ENCODE results near the gene EPS8. TPM values are rescaled to one million over a fixed set of nuclear protein-coding genes. Genes with fewer than 3 reads are reported as not detected.

Gene EPS8
- polyA plus RNA-seq, 1 experiment, result 69.9 TPM

GRCh38 chr12:15732341-15733061, 56.7 kb downstream of the EPS8 start:
- Histone ChIP-seq H3K27me3 (ENCODE audit: control insufficient read depth, insufficient read depth, low read length) (no peaks in the 10 kb centered on the region), H3K4me3 (ENCODE audit: low read depth, low read length) (no peak overlapping the region), H3K27ac (ENCODE audit: low read depth, low read length) (no peak overlapping the region), H3K9me3 (ENCODE audit: control insufficient read depth, insufficient read depth, low read length) (no peaks in the 10 kb centered on the region)
- no peak for TF ChIP-seq CTCF (IDR thresholded peaks at IDR 0.05; ENCODE audit: low read depth, low read length)
- ChIA-PET CTCF (interaction anchor here (1.2 kb wide), 1 partner anchor 200 kb away, joined by 3 read pairs; no protein-coding TSS in a partner anchor), POLR2A (interaction anchor here (0.6 kb wide), 1 partner anchor 21 kb away, joined by 4 read pairs; no protein-coding TSS in a partner anchor)
- DNase-seq (ENCODE audit: low read depth, low spot score), result no peak

- H3K27ac ChIP-seq (ENCODE audit: low read depth, low read length), result no peak overlapping the region
- POLR2A ChIA-PET, result no interaction called here
- CTCF ChIA-PET, result no interaction called here
- H3K4me3 ChIP-seq (ENCODE audit: low read depth, low read length), result no peak overlapping the region
- no peaks in the 10 kb centered on the region for H3K9me3 ChIP-seq (ENCODE audit: control insufficient read depth, insufficient read depth, low read length)
- no peak for DNase-seq (ENCODE audit: low read depth, low spot score)
- no peaks in the 10 kb centered on the region for H3K27me3 ChIP-seq (ENCODE audit: control insufficient read depth, insufficient read depth, low read length)
- TF ChIP-seq CTCF (IDR thresholded peaks at IDR 0.05; ENCODE audit: low read depth, low read length), result no peak
Observed at GRCh38 chr12:15731940-15732339, 57.2 kb downstream of the EPS8 start.

- Histone ChIP-seq H3K27ac (ENCODE audit: low read depth, low read length) (no peak overlapping the region), H3K9me3 (ENCODE audit: control insufficient read depth, insufficient read depth, low read length) (no peaks in the 10 kb centered on the region), H3K4me3 (ENCODE audit: low read depth, low read length) (no peak overlapping the region), H3K27me3 (ENCODE audit: control insufficient read depth, insufficient read depth, low read length) (no peaks in the 10 kb centered on the region)
- CTCF ChIA-PET, result no interaction called here
- no peak for TF ChIP-seq CTCF (IDR thresholded peaks at IDR 0.05; ENCODE audit: low read depth, low read length)
- POLR2A ChIA-PET, result no interaction called here
- no peak for DNase-seq (ENCODE audit: low read depth, low spot score)
Observed at GRCh38 chr12:15729097-15729496, 60.1 kb downstream of the EPS8 start.

- peak; percentile 21 for DNase-seq (ENCODE audit: low read depth, low spot score)
- ChIA-PET CTCF (no interaction called here), POLR2A (no interaction called here)
- no peaks in the 10 kb centered on the region for H3K27me3 ChIP-seq (ENCODE audit: control insufficient read depth, insufficient read depth, low read length)
- H3K4me3 ChIP-seq (ENCODE audit: low read depth, low read length), result no peak overlapping the region
- H3K27ac ChIP-seq (ENCODE audit: low read depth, low read length), result no peak overlapping the region
- TF ChIP-seq CTCF (IDR thresholded peaks at IDR 0.05; ENCODE audit: low read depth, low read length), result no peak
- no peaks in the 10 kb centered on the region for H3K9me3 ChIP-seq (ENCODE audit: control insufficient read depth, insufficient read depth, low read length)
Observed at GRCh38 chr12:15728118-15728598, 61.0 kb downstream of the EPS8 start.

- TF ChIP-seq CTCF (IDR thresholded peaks at IDR 0.05; ENCODE audit: low read depth, low read length), result no peak
- no peaks in the 10 kb centered on the region for H3K27me3 ChIP-seq (ENCODE audit: control insufficient read depth, insufficient read depth, low read length)
- no peaks in the 10 kb centered on the region for H3K9me3 ChIP-seq (ENCODE audit: control insufficient read depth, insufficient read depth, low read length)
- CTCF ChIA-PET, result interaction anchor here (0.6 to 1.1 kb wide), 4 partner anchors 13 to 210 kb away, joined by 3 to 5 read pairs (median 3); no protein-coding TSS in a partner anchor
- H3K4me3 ChIP-seq (ENCODE audit: low read depth, low read length), result no peak overlapping the region
- DNase-seq (ENCODE audit: low read depth, low spot score), result no peak
- POLR2A ChIA-PET, result no interaction called here
- no peak overlapping the region for H3K27ac ChIP-seq (ENCODE audit: low read depth, low read length)
Observed at GRCh38 chr12:15726878-15727150, 62.4 kb downstream of the EPS8 start.
